ENCODE data around the gene METTL26. TPM values are rescaled to one million over a fixed set of nuclear protein-coding genes. Genes with fewer than 3 reads are reported as not detected.

Gene METTL26
- total RNA-seq, 4 donors from 2014 or later, result 32.6 to 91.8 (median 86.7) TPM

GRCh38 chr16:674214-674881 lies 38.2 kb upstream of the METTL26 start:
- whole genome bisulfite sequencing, 2 donors (ENCODE audit: low coverage in 1 of 2), result 76% methylated on average over 20 of the region's 22 CpGs; no CpG with 5 or more reads in 1 of the 2 donors
- Histone ChIP-seq H3K4me1 (peaks cover 20 to 50% (median 33%) of the 10 kb centered on the region in 4 donors), H3K27me3 (no peaks in the 10 kb centered on the region), H3K27ac (peak overlapping the region in 1 of 4 donors; percentile 69), H3K4me3 (no peak overlapping the region), H3K36me3 (peaks cover 0 to 26% (median 5%) of the 10 kb centered on the region in 4 donors), H3K9me3 (no peaks in the 10 kb centered on the region)
- TF ChIP-seq, protein P1, sequence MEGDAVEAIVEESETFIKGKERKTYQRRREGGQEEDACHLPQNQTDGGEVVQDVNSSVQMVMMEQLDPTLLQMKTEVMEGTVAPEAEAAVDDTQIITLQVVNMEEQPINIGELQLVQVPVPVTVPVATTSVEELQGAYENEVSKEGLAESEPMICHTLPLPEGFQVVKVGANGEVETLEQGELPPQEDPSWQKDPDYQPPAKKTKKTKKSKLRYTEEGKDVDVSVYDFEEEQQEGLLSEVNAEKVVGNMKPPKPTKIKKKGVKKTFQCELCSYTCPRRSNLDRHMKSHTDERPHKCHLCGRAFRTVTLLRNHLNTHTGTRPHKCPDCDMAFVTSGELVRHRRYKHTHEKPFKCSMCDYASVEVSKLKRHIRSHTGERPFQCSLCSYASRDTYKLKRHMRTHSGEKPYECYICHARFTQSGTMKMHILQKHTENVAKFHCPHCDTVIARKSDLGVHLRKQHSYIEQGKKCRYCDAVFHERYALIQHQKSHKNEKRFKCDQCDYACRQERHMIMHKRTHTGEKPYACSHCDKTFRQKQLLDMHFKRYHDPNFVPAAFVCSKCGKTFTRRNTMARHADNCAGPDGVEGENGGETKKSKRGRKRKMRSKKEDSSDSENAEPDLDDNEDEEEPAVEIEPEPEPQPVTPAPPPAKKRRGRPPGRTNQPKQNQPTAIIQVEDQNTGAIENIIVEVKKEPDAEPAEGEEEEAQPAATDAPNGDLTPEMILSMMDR (IDR thresholded peaks at IDR 0.05), result no peak
- TF ChIP-seq POLR2A (IDR thresholded peaks at IDR 0.05), result no peak
- no peak for TF ChIP-seq POLR2AphosphoS5 (IDR thresholded peaks at IDR 0.05)
- TF ChIP-seq EP300 (IDR thresholded peaks at IDR 0.05; ENCODE audit: low read depth), result no peak
- intact Hi-C loops (cut with DNase I; ENCODE audit: low total_unique reads), result no loop called here
- DNase-seq, result no peak
- in situ Hi-C loops (cut with MboI; ENCODE audit: low pct_ligation_motif_present in 1 of 4, low pct_unique_long_range_greater_than_20kb in 1 of 4, low sequenced_read_pairs in 3 of 4), result no loop called here

GRCh38 chr16:673399-673991 lies 37.4 kb upstream of the METTL26 start:
- in situ Hi-C loops (cut with MboI; ENCODE audit: low pct_ligation_motif_present in 1 of 4, low pct_unique_long_range_greater_than_20kb in 1 of 4, low sequenced_read_pairs in 3 of 4) (no loop called here), intact Hi-C loops (cut with DNase I; ENCODE audit: low total_unique reads) (no loop called here)
- Histone ChIP-seq H3K36me3 (peaks cover 0 to 26% (median 5%) of the 10 kb centered on the region in 4 donors), H3K4me3 (no peak overlapping the region), H3K27ac (no peak overlapping the region), H3K27me3 (no peaks in the 10 kb centered on the region), H3K9me3 (no peaks in the 10 kb centered on the region), H3K4me1 (peaks cover 25 to 50% (median 37%) of the 10 kb centered on the region in 4 donors)
- 88% methylated on average over 15 of the region's 18 CpGs; no CpG with 5 or more reads in 1 of the 2 donors for WGBS, 2 donors (ENCODE audit: low coverage in 1 of 2)
- DNase-seq, result no peak
- TF ChIP-seq POLR2A (IDR thresholded peaks at IDR 0.05) (no peak), POLR2AphosphoS5 (IDR thresholded peaks at IDR 0.05) (no peak)
- TF ChIP-seq, protein P1 (IDR thresholded peaks at IDR 0.05), result no peak

DNA sequence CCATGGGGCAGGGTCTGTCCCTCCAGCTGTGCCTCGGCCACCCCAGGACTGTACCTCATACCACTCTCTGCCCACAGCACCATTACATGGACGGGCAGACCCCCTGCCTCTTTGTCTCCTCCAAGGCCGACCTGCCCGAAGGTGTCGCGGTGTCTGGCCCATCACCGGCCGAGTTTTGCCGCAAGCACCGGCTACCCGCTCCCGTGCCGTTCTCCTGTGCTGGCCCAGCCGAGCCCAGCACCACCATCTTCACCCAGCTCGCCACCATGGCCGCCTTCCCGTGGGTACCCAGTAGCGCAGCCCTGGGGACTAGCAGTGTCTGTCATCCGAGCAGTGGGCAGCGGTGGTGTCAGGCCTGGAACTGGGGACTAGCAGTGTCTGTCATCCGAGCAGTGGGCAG lies 36.7 kb upstream of the METTL26 start:
- Histone ChIP-seq H3K36me3 (peaks cover 0 to 26% (median 5%) of the 10 kb centered on the region in 4 donors), H3K4me3 (no peak overlapping the region), H3K27ac (no peak overlapping the region), H3K27me3 (no peaks in the 10 kb centered on the region), H3K4me1 (peaks cover 25 to 50% (median 37%) of the 10 kb centered on the region in 4 donors), H3K9me3 (no peaks in the 10 kb centered on the region)
- WGBS, 2 donors (ENCODE audit: low coverage in 1 of 2), result 89% methylated on average over 21 of the region's 21 CpGs; no CpG with 5 or more reads in 1 of the 2 donors
- TF ChIP-seq EP300 (IDR thresholded peaks at IDR 0.05; ENCODE audit: low read depth) (no peak), POLR2AphosphoS5 (IDR thresholded peaks at IDR 0.05) (no peak), POLR2A (IDR thresholded peaks at IDR 0.05) (no peak)
- TF ChIP-seq, protein P1 (IDR thresholded peaks at IDR 0.05), result no peak
- in situ Hi-C loops (cut with MboI; ENCODE audit: low pct_ligation_motif_present in 1 of 4, low pct_unique_long_range_greater_than_20kb in 1 of 4, low sequenced_read_pairs in 3 of 4), result no loop called here
- DNase-seq, result no peak
- intact Hi-C loops (cut with DNase I; ENCODE audit: low total_unique reads), result no loop called here

- 94% methylated on average over 17 of the region's 19 CpGs; no CpG with 5 or more reads in 1 of the 2 donors for WGBS, 2 donors (ENCODE audit: low coverage in 1 of 2)
- TF ChIP-seq EP300 (IDR thresholded peaks at IDR 0.05; ENCODE audit: low read depth) (no peak), POLR2A (IDR thresholded peaks at IDR 0.05) (no peak), POLR2AphosphoS5 (IDR thresholded peaks at IDR 0.05) (no peak)
- TF ChIP-seq, protein P1 (IDR thresholded peaks at IDR 0.05), result no peak
- peaks cover 0 to 26% (median 5%) of the 10 kb centered on the region in 4 donors for H3K36me3 ChIP-seq
Observed at GRCh38 chr16:672371-672770, 36.3 kb upstream of the METTL26 start.

More at GRCh38 chr16:672371-672770, 36.3 kb upstream of the METTL26 start:
- Histone ChIP-seq H3K27me3 (no peaks in the 10 kb centered on the region), H3K4me1 (peaks cover 27 to 50% (median 36%) of the 10 kb centered on the region in 4 donors), H3K4me3 (no peak overlapping the region), H3K9me3 (no peaks in the 10 kb centered on the region), H3K27ac (no peak overlapping the region)
- in situ Hi-C loops (cut with MboI; ENCODE audit: low pct_ligation_motif_present in 1 of 4, low pct_unique_long_range_greater_than_20kb in 1 of 4, low sequenced_read_pairs in 3 of 4) (no loop called here), intact Hi-C loops (cut with DNase I; ENCODE audit: low total_unique reads) (no loop called here)
- DNase-seq, result no peak

Measured in transverse colon (tissue), 4 donors.